IMR-90 (cell line): Measurements from ENCODE around the gene LRRK2. TPM values are rescaled to one million over a fixed set of nuclear protein-coding genes. Genes with fewer than 3 reads are reported as not detected.

Experiments used
- ATAC-seq: fragments of 200-7000 bp; cut with Tn5 transposase; 2 replicates; pipeline ENCODE4 v1.9.1; 2020; ENCODE audit warnings: low read depth, mild to moderate bottlenecking, moderate library complexity
- BruUV-seq: library from RNA; stranded (reverse); fragments of 400-500 nt; replicated peaks from 2 replicates; lab custom pipeline; 2021; lab: Mats Ljungman, UMichigan
- CTCF ChIA-PET: fragments of 300-600 bp; formaldehyde crosslinking; extraction: SDS; loops from one replicate; lab custom pipeline; 2021; ENCODE audit warnings: antibody characterized with exemption; lab: Yijun Ruan, JAX
- POLR2A ChIA-PET: fragments of 300-600 bp; sonication (Branson Sonifier 250); formaldehyde crosslinking; loops from one replicate; lab custom pipeline; 2022; ENCODE audit warnings: antibody characterized with exemption; ENCODE audit not compliant: unreplicated experiment; lab: Charles Lee
- DNase-seq: peaks from one replicate; pipeline ENCODE4 v3.0.0; 2013
- H2AFZ ChIP-seq: replicated peaks from 2 replicates; pipeline ENCODE3; 2013; ENCODE audit warnings: low read length, mild to moderate bottlenecking; ENCODE audit not compliant: poor library complexity
- H2AK5ac ChIP-seq: 2 replicates; pipeline ENCODE4 v1.6.1; 2013; ENCODE audit warnings: low read depth, low read length, inconsistent platforms
- H2AK9ac ChIP-seq: replicated peaks from 2 replicates; pipeline ENCODE3; 2013; ENCODE audit warnings: mild to moderate bottlenecking, low read depth, low read length, moderate library complexity; ENCODE audit not compliant: poor library complexity
- H2BK120ac ChIP-seq: 2 replicates; pipeline ENCODE4 v1.6.1; 2013; ENCODE audit warnings: low read depth, low read length, inconsistent platforms
- H2BK15ac ChIP-seq: 3 replicates; pipeline ENCODE4 v1.6.1; 2013; ENCODE audit warnings: low read depth, low read length, inconsistent platforms
- H2BK20ac ChIP-seq: 2 replicates; pipeline ENCODE4 v1.6.1; 2013; ENCODE audit warnings: low read depth, mild to moderate bottlenecking, inconsistent platforms, low read length, moderate library complexity
- H2BK5ac ChIP-seq: 2 replicates; pipeline ENCODE4 v1.6.1; 2013; ENCODE audit warnings: mild to moderate bottlenecking, low read depth, low read length, inconsistent platforms; ENCODE audit not compliant: poor library complexity, severe bottlenecking
- H3K14ac ChIP-seq: replicated peaks from 2 replicates; pipeline ENCODE4 v1.6.1; 2013; ENCODE audit warnings: low read depth, low read length, inconsistent platforms
- H3K18ac ChIP-seq: 2 replicates; pipeline ENCODE4 v1.6.1; 2013; ENCODE audit warnings: low read depth, low read length, control low read depth
- H3K23ac ChIP-seq: 2 replicates; pipeline ENCODE4 v1.6.1; 2013; ENCODE audit warnings: low read depth, low read length, inconsistent platforms
- H3K27ac ChIP-seq: 2 replicates; pipeline ENCODE4 v1.5.1; 2013; ENCODE audit warnings: mild to moderate bottlenecking, control low read depth, low read length; ENCODE audit not compliant: insufficient read depth
- H3K27me3 ChIP-seq: 2 replicates; pipeline ENCODE4 v1.6.1; 2013; ENCODE audit warnings: low read length; ENCODE audit not compliant: control insufficient read depth, insufficient read depth
- H3K36me3 ChIP-seq: 2 replicates; pipeline ENCODE4 v1.6.1; 2013; ENCODE audit warnings: low read length, mixed read lengths; ENCODE audit not compliant: control insufficient read depth, insufficient read depth
- H3K4ac ChIP-seq: 2 replicates; pipeline ENCODE4 v1.6.1; 2013; ENCODE audit warnings: low read depth, low read length, inconsistent platforms
- H3K4me1 ChIP-seq: 2 replicates; pipeline ENCODE4 v1.6.1; 2013; ENCODE audit warnings: low read length, mixed read lengths; ENCODE audit not compliant: control insufficient read depth, insufficient read depth
- H3K4me2 ChIP-seq: 2 replicates; pipeline ENCODE4 v1.6.1; 2013; ENCODE audit warnings: low read depth, mild to moderate bottlenecking, control low read depth, low read length, moderate library complexity
- H3K4me3 ChIP-seq: 2 replicates; pipeline ENCODE4 v1.5.1; 2013; ENCODE audit warnings: low read depth, mild to moderate bottlenecking, control low read depth, low read length, moderate library complexity; ENCODE audit not compliant: insufficient read depth
- H3K56ac ChIP-seq: 2 replicates; pipeline ENCODE4 v1.6.1; 2013; ENCODE audit warnings: low read length, inconsistent platforms; ENCODE audit not compliant: insufficient read depth; ENCODE audit errors: extremely low read depth
- H3K79me1 ChIP-seq, 2 experiments: 2 replicates each; pipeline ENCODE4 v1.6.1; 2013; ENCODE audit warnings: low read length in 2 of 2, inconsistent platforms in 1 of 2, low read depth in 1 of 2
- H3K9ac ChIP-seq: 2 replicates; pipeline ENCODE4 v1.6.1; 2013; ENCODE audit warnings: low read depth, low read length, control low read depth
- H3K9me1 ChIP-seq: 2 replicates; pipeline ENCODE4 v1.6.1; 2013; ENCODE audit warnings: low read length, inconsistent platforms; ENCODE audit not compliant: insufficient read depth
- H3K9me3 ChIP-seq: 2 replicates; pipeline ENCODE4 v1.6.1; 2013; ENCODE audit warnings: low read length; ENCODE audit not compliant: control insufficient read depth, insufficient read depth
- H4K20me1 ChIP-seq: 2 replicates; pipeline ENCODE4 v1.6.1; 2013; ENCODE audit warnings: low read length, inconsistent platforms; ENCODE audit not compliant: insufficient read depth
- H4K5ac ChIP-seq: 2 replicates; pipeline ENCODE4 v1.6.1; 2013; ENCODE audit warnings: mild to moderate bottlenecking, low read depth, low read length, control low read depth
- H4K8ac ChIP-seq, 2 experiments: 2 replicates each; pipeline ENCODE4 v1.6.1; 2013; ENCODE audit warnings: low read depth in 2 of 2, low read length in 2 of 2, control low read depth in 1 of 2, inconsistent platforms in 1 of 2
- H4K91ac ChIP-seq: 2 replicates; pipeline ENCODE4 v1.6.1; 2013; ENCODE audit warnings: low read depth, low read length, inconsistent platforms; ENCODE audit not compliant: insufficient read depth
- CEBPB ChIP-seq: IDR thresholded peaks from 2 replicates; pipeline ENCODE4 v1.6.1; 2012; ENCODE audit warnings: low read depth, low read length, improper control_type of control experiment
- CHD1 ChIP-seq: IDR thresholded peaks from 2 replicates; pipeline ENCODE4 v1.6.1; 2012; ENCODE audit warnings: low read depth, low read length, improper control_type of control experiment
- CTCF ChIP-seq: conservative IDR thresholded peaks from 2 replicates; pipeline ENCODE4 v1.5.1; 2012; ENCODE audit warnings: mild to moderate bottlenecking, low read depth, low read length, improper control_type of control experiment
- ELK1 ChIP-seq: fragments of 150-350 bp; IDR thresholded peaks from 2 replicates; pipeline ENCODE4 v1.6.1; 2016; ENCODE audit warnings: low read depth, mild to moderate bottlenecking, low read length, moderate library complexity, borderline replicate concordance
- FOS ChIP-seq: fragments of 150-350 bp; IDR thresholded peaks from 2 replicates; pipeline ENCODE4 v1.6.1; 2016; ENCODE audit warnings: low read depth, low read length
- MXI1 ChIP-seq: IDR thresholded peaks from 2 replicates; pipeline ENCODE4 v1.6.1; 2012; ENCODE audit warnings: low read depth, mild to moderate bottlenecking, low read length, moderate library complexity, borderline replicate concordance
- POLR2A ChIP-seq: IDR thresholded peaks from 2 replicates; pipeline ENCODE4 v1.6.1; 2012; ENCODE audit warnings: mild to moderate bottlenecking, low read depth, low read length
- RAD21 ChIP-seq: IDR thresholded peaks from 2 replicates; pipeline ENCODE4 v1.6.1; 2012; ENCODE audit warnings: low read length, improper control_type of control experiment
- RCOR1 ChIP-seq: IDR thresholded peaks from 2 replicates; pipeline ENCODE4 v1.6.1; 2012; ENCODE audit warnings: mild to moderate bottlenecking, low read length, improper control_type of control experiment; ENCODE audit not compliant: insufficient replicate concordance
- SMC3 ChIP-seq: fragments of 150-350 bp; IDR thresholded peaks from 2 replicates; pipeline ENCODE4 v1.6.1; 2016; ENCODE audit warnings: low read depth, mild to moderate bottlenecking, antibody characterized with exemption, low read length, moderate library complexity
- USF2 ChIP-seq: fragments of 150-350 bp; IDR thresholded peaks from 2 replicates; pipeline ENCODE4 v1.6.1; 2017; ENCODE audit warnings: mild to moderate bottlenecking, antibody characterized with exemption, low read length, low read depth
- WGBS, 2 experiments: methylation state at CpG; one replicate each; pipeline versions ENCODE4 v1.1.5 to v1.1.7; 2013; ENCODE audit warnings: missing lambda C conversion rate in 2 of 2; ENCODE audit not compliant: insufficient read length in 1 of 2; ENCODE audit errors: extremely low coverage in 2 of 2; 5-methylcytosine and 5-hydroxymethylcytosine counted together
- dilution Hi-C: fragments of 300-500 bp; cut with HindIII; formaldehyde crosslinking; loops from one replicate; pipeline ENCODE4 v1.14.3; 2018; ENCODE audit warnings: low sequenced_read_pairs; ENCODE audit not compliant: unreplicated experiment
- in situ Hi-C: fragments of 300-500 bp; cut with MboI; formaldehyde crosslinking; loops from 3 replicates; pipeline ENCODE4 v1.14.3; 2019; ENCODE audit warnings: low sequenced_read_pairs, inconsistent platforms, mixed read lengths
- intact Hi-C: fragments of 100-400 bp; cut with micrococcal nuclease; formaldehyde crosslinking; loops from 2 replicates; pipeline ENCODE4 v1.10.0; 2022
- polyA plus RNA-seq, 3 experiments: library from polyadenylated mRNA; depleted of rRNA; stranded (reverse); fragments of >200 nt; gene quantifications; 2 replicates each; pipeline ENCODE4 v1.2.3, GENCODE V29; 2012; ENCODE audit warnings: low replicate concordance in 1 of 3
- total RNA-seq: library from RNA; depleted of rRNA; stranded (reverse); fragments of >200 nt; gene quantifications from 2 replicates; pipeline ENCODE4 v1.2.3, GENCODE V29; 2012

Gene LRRK2
- total and polyA plus RNA-seq, 2 of the 4 experiments (the other 2 are of a cell fraction), result 0.17 to 0.54 TPM

GRCh38 chr12:40312982-40313576 lies 88.3 kb downstream of the LRRK2 start:
- no peaks in the 10 kb centered on the region for H3K9me1 ChIP-seq
- no peak overlapping the region for H3K27ac ChIP-seq
- H3K4me2 ChIP-seq, result no peak overlapping the region
- H3K23ac ChIP-seq, result no peak overlapping the region
- no peak for ATAC-seq
- H4K91ac ChIP-seq, result no peak overlapping the region
- in situ Hi-C loops (loop anchor here (5.0 kb wide), 1 partner anchor 161 kb away; no protein-coding TSS in a partner anchor), intact Hi-C loops (loop anchor here (1.0 to 10.0 kb wide), 2 partner anchors 161 to 548 kb away; no protein-coding TSS in a partner anchor), dilution Hi-C loops (no loop called here)
- no peak overlapping the region for H3K4me3 ChIP-seq
- H3K36me3 ChIP-seq, result no peaks in the 10 kb centered on the region
- no peak overlapping the region for H2BK120ac ChIP-seq
- no peak overlapping the region for H3K9ac ChIP-seq
- no peak overlapping the region for H4K5ac ChIP-seq
- no peak overlapping the region for H2AFZ ChIP-seq
- POLR2A ChIA-PET, result no interaction called here
- no peak overlapping the region for H3K4ac ChIP-seq
- no CpG with 5 or more reads among the region's 4 CpGs for WGBS, 2 experiments
- no peak overlapping the region for H2AK9ac ChIP-seq
- H3K4me1 ChIP-seq, result no peaks in the 10 kb centered on the region
- H3K18ac ChIP-seq, result no peak overlapping the region
- H3K27me3 ChIP-seq, result no peaks in the 10 kb centered on the region
- H3K9me3 ChIP-seq, result no peaks in the 10 kb centered on the region
- H2AK5ac ChIP-seq, result no peak overlapping the region
- no peaks in the 10 kb centered on the region for H4K20me1 ChIP-seq
- H3K79me1 ChIP-seq, result no peaks in the 10 kb centered on the region
- peak; percentile 31 for DNase-seq
- no peak overlapping the region for H3K14ac ChIP-seq
- TF ChIP-seq SMC3 (peak; percentile 71), RAD21 (peak; percentile 68), RCOR1 (no peak), USF2 (no peak), POLR2A (no peak), CTCF (peak; percentile 77), CHD1 (no peak), ELK1 (no peak), MXI1 (no peak), CEBPB (no peak), FOS (no peak)
- BruUV-seq, result no TSS peak
- H2BK5ac ChIP-seq, result no peak overlapping the region
- CTCF ChIA-PET, result no interaction called here
- no peak overlapping the region for H4K8ac ChIP-seq
- no peak overlapping the region for H2BK15ac ChIP-seq
- H3K56ac ChIP-seq, result no peak overlapping the region
- no peak overlapping the region for H2BK20ac ChIP-seq
